GM12878 (cell line): ENCODE measurements around the gene RHBDD1. TPM values are rescaled to one million over a fixed set of nuclear protein-coding genes. Genes with fewer than 3 reads are reported as not detected.

Source experiments
- ATF2 ChIP-seq: IDR thresholded peaks from 2 replicates; pipeline ENCODE4 v1.6.1; 2012; ENCODE audit warnings: low read length, inconsistent platforms
- CBFB ChIP-seq: IDR thresholded peaks from 2 replicates; pipeline ENCODE4 v1.6.1; 2016; ENCODE audit warnings: antibody characterized with exemption, low read depth
- CBX5 ChIP-seq: sonication (generic); IDR thresholded peaks from 2 replicates; pipeline ENCODE4 v1.6.1; 2016; ENCODE audit warnings: low read depth, moderate library complexity, mild to moderate bottlenecking, inconsistent platforms
- EGR1 ChIP-seq, 2 experiments: IDR thresholded peaks; 1 replicate in 1 of 2; 2 replicates in 1 of 2; pipeline ENCODE4 v1.6.1; 2011 to 2012; ENCODE audit warnings: low read depth in 2 of 2, low read length in 2 of 2, borderline replicate concordance in 1 of 2, mild to moderate bottlenecking in 1 of 2, moderate library complexity in 1 of 2
- EZH2 ChIP-seq: IDR thresholded peaks from 2 replicates; pipeline ENCODE4 v1.6.1; 2012; ENCODE audit warnings: low read depth, mild to moderate bottlenecking, control low read depth, inconsistent platforms, low read length, borderline replicate concordance; ENCODE audit not compliant: control insufficient read depth
- HDAC2 ChIP-seq: fragments of 200-600 bp; sonication (generic); IDR thresholded peaks from 2 replicates; pipeline ENCODE4 v1.6.1; 2017
- IKZF1 ChIP-seq: fragments of 450-650 bp; conservative IDR thresholded peaks from 2 replicates; pipeline ENCODE4 v1.6.1; 2017; ENCODE audit warnings: antibody characterized with exemption, mild to moderate bottlenecking
- MTA2 ChIP-seq: fragments of 450-650 bp; IDR thresholded peaks from 2 replicates; pipeline ENCODE4 v1.6.1; 2016; ENCODE audit warnings: low read depth, mild to moderate bottlenecking, moderate library complexity
- MYC ChIP-seq: IDR thresholded peaks from 2 replicates; pipeline ENCODE4 v1.6.1; 2011; ENCODE audit warnings: mild to moderate bottlenecking, low read length, moderate library complexity, inconsistent platforms; ENCODE audit not compliant: insufficient read depth, insufficient replicate concordance, insufficient read length, severe bottlenecking
- NFIC ChIP-seq: IDR thresholded peaks from 2 replicates; pipeline ENCODE4 v1.6.1; 2012; ENCODE audit warnings: low read depth, mild to moderate bottlenecking, inconsistent platforms, low read length, moderate library complexity
- NFYB ChIP-seq: IDR thresholded peaks from 2 replicates; pipeline ENCODE4 v1.6.1; 2011; ENCODE audit warnings: low read depth, mild to moderate bottlenecking, low read length, improper control_type of control experiment, moderate library complexity; ENCODE audit not compliant: insufficient read depth
- SMAD1 ChIP-seq: fragments of 450-650 bp; IDR thresholded peaks from 2 replicates; pipeline ENCODE4 v1.6.1; 2018; ENCODE audit warnings: mild to moderate bottlenecking, low read depth; ENCODE audit not compliant: partially characterized antibody
- TBL1XR1 ChIP-seq: IDR thresholded peaks from 2 replicates; pipeline ENCODE4 v1.6.1; 2012; ENCODE audit warnings: low read depth, low read length, improper control_type of control experiment
- TCF12 ChIP-seq: IDR thresholded peaks from 2 replicates; pipeline ENCODE4 v1.6.1; 2011; ENCODE audit warnings: low read depth, mild to moderate bottlenecking, low read length
- TCF3 ChIP-seq: IDR thresholded peaks from 2 replicates; pipeline ENCODE4 v1.6.1; 2012; ENCODE audit warnings: low read depth, mild to moderate bottlenecking, low read length, borderline replicate concordance; ENCODE audit not compliant: insufficient read depth
- ZNF384 ChIP-seq: IDR thresholded peaks from 2 replicates; pipeline ENCODE4 v1.6.1; 2012; ENCODE audit warnings: low read depth, mild to moderate bottlenecking, low read length, improper control_type of control experiment, borderline replicate concordance
- polyA plus RNA-seq, 11 experiments: library from polyadenylated mRNA; depleted of rRNA in 4 of 11; unstranded in 6 of 11; stranded (reverse) in 5 of 11; fragments of >200 nt; fragmentation: Nextera tagmentation in 4 of 11; fragmentation: Illumina TruSeq in 1 of 11; extraction: Ambion mirVana in 4 of 11; extraction: Trizol in 1 of 11; gene quantifications; 1 replicate in 1 of 11; 2 replicates in 10 of 11; pipeline versions ENCODE4 v1.2.1 to v1.2.3, GENCODE V29; 2011 to 2016; ENCODE audit warnings: inconsistent platforms in 2 of 11, missing spikeins in 2 of 11, low read depth in 1 of 11
- total RNA-seq, 4 experiments: library from RNA; depleted of rRNA in 3 of 4; stranded (reverse); fragments of >200 nt in 3 of 4; fragmentation: Illumina TruSeq in 1 of 4; extraction: Trizol in 1 of 4; gene quantifications; 2 replicates each; pipeline versions ENCODE4 v1.2.1 to v1.2.3, GENCODE V29; 2013 to 2021
- TF ChIP-seq, protein P1 (sequence below): fragments of 450-650 bp; conservative IDR thresholded peaks from 2 replicates; pipeline ENCODE4 v1.6.1; 2017; ENCODE audit warnings: mild to moderate bottlenecking, moderate library complexity
- TF ChIP-seq, protein P2 (sequence below): fragments of 450-650 bp; formaldehyde crosslinking; IDR thresholded peaks from 2 replicates; pipeline ENCODE4 v1.4.0; 2022; ENCODE audit warnings: mild to moderate bottlenecking, moderate library complexity

The RHBDD1 gene
- total and polyA plus RNA-seq, 10 of the 15 experiments (the other 5 are each of a cell fraction or from before 2014, with no cell fraction given), result 7.1 to 36.4 (median 14.7) TPM

DNA sequence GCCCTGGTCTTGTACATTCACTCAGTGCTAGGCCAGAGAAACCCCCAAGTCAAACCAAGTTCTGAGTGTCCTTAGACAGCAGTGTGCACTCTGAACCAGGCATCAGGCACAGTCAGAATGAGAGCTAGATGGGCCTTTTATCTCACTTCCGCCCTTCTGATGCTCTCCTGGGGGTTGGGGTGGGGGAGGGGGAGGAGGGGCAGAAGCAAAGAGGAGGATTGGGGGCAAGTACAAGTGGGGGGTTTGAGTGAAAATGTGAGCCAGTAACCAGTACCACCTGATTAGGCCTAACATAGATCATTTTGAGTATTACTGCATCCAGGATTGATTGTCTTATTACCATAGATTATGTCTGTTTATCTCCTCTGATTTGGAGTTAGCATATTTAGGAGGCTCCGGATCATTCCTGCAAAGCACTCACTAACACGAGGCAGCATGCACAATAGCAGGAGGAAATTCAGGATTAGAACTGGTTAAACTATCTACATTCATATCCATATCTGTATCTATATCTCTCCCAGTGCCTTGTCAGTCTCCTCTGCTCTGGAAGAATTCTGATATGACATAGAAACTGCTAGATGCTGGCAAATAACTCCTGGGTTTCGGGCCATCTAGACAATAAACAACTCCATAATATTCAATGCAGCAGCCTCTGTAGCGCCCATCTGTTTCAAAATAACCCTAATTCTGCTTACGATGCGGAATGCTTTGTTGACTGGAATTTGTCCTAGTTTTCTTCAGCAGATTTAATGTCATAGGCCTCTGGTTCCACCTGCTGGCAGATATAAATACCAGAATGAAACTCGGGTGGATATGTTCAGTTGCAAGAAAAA is 149.1 kb downstream of the RHBDD1 start (continued):
- TF ChIP-seq CBX5 (0 out of 2 replicates have a peak, but pooled peaks have one; percentile 80), TCF12 (peak; percentile 39; the same call in 1 of the 2 replicates), TCF3 (no peak), MYC (no peak), EGR1 (IDR thresholded peaks at IDR 0.05; ENCODE audit: borderline replicate concordance in 1 of 2, low read depth in 2 of 2, low read length in 2 of 2) (0 out of 3 replicates have a peak, but pooled peaks of 1 of the 2 experiments have one; percentile 17), NFIC (no peak), CBFB (no peak), NFYB (no peak), TBL1XR1 (no peak), MTA2 (no peak), IKZF1 (no peak; the same call in 1 of the 2 replicates), SMAD1 (no peak), ZNF384 (no peak), EZH2 (no peak), ATF2 (no peak), HDAC2 (no peak)
- TF ChIP-seq, protein P1, sequence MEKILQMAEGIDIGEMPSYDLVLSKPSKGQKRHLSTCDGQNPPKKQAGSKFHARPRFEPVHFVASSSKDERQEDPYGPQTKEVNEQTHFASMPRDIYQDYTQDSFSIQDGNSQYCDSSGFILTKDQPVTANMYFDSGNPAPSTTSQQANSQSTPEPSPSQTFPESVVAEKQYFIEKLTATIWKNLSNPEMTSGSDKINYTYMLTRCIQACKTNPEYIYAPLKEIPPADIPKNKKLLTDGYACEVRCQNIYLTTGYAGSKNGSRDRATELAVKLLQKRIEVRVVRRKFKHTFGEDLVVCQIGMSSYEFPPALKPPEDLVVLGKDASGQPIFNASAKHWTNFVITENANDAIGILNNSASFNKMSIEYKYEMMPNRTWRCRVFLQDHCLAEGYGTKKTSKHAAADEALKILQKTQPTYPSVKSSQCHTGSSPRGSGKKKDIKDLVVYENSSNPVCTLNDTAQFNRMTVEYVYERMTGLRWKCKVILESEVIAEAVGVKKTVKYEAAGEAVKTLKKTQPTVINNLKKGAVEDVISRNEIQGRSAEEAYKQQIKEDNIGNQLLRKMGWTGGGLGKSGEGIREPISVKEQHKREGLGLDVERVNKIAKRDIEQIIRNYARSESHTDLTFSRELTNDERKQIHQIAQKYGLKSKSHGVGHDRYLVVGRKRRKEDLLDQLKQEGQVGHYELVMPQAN, result no peak
- TF ChIP-seq, protein P2, sequence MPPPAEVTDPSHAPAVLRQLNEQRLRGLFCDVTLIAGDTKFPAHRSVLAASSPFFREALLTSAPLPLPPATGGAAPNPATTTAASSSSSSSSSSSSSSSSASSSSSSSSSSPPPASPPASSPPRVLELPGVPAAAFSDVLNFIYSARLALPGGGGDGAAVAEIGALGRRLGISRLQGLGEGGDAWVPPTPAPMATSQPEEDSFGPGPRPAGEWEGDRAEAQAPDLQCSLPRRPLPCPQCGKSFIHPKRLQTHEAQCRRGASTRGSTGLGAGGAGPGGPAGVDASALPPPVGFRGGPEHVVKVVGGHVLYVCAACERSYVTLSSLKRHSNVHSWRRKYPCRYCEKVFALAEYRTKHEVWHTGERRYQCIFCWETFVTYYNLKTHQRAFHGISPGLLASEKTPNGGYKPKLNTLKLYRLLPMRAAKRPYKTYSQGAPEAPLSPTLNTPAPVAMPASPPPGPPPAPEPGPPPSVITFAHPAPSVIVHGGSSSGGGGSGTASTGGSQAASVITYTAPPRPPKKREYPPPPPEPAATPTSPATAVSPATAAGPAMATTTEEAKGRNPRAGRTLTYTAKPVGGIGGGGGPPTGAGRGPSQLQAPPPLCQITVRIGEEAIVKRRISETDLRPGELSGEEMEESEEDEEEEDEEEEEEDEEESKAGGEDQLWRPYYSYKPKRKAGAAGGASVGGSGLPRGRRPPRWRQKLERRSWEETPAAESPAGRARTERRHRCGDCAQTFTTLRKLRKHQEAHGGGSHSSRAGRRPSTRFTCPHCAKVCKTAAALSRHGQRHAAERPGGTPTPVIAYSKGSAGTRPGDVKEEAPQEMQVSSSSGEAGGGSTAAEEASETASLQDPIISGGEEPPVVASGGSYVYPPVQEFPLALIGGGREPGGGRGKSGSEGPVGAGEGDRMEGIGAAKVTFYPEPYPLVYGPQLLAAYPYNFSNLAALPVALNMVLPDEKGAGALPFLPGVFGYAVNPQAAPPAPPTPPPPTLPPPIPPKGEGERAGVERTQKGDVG (CRISPR knock-in tag), result no peak
